Esophagus squamous epithelium (tissue), 4 donors: ENCODE data around the gene DNAJC15.

ENCODE experiments used
- CTCF ChIP-seq, 6 experiments: fragments of 450-650 bp in 4 of 6; fragments of 200-600 bp in 2 of 6; sonication (generic) in 2 of 6; IDR thresholded peaks; one replicate each; pipeline ENCODE4 v1.5.1; 2016 to 2019; ENCODE audit warnings: antibody characterized with exemption in 6 of 6, mild to moderate bottlenecking in 4 of 6, moderate library complexity in 4 of 6
- POLR2A ChIP-seq, 4 donors: fragments of 450-650 bp; IDR thresholded peaks; one replicate each; pipeline ENCODE4 v1.6.1; 2017; ENCODE audit warnings: antibody characterized with exemption in 4 of 4, mild to moderate bottlenecking in 4 of 4, moderate library complexity in 3 of 4

GRCh38 chr13:43111559-43112400 is 88.4 kb downstream of the DNAJC15 start:
- no peak for TF ChIP-seq CTCF (IDR thresholded peaks at IDR 0.05)
- no peak for TF ChIP-seq POLR2A (IDR thresholded peaks at IDR 0.05)
